ENCODE results near the gene CAMKMT. TPM values are rescaled to one million over a fixed set of nuclear protein-coding genes. Genes with fewer than 3 reads are reported as not detected.

The CAMKMT gene
- total and polyA plus RNA-seq, 8 donors = 8.3 to 17.5 (median 11.5) TPM

DNA sequence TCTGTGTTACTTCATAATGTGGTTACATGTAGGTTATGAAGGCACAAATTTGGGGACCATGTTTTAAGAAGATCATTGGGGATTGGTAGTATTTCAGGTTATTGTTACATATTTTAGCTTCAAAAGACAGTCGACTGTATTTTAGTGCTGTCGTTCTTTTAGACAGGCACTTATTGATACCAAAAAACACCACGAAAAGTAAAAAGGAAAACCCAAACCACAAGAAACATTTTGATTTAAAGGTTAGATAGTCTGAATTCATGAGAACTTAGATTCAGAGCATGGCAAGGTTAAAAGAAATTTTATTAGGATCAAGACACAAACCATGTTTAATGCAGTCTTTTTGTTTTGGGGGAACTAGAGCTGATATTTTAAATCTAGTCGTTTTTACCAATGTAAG is 209.0 kb downstream of the CAMKMT start:
- Histone ChIP-seq H3K4me3 (no peak overlapping the region), H3K4me1 (no peaks in the 10 kb centered on the region), H3K27ac (no peak overlapping the region), H3K36me3 (no peaks in the 10 kb centered on the region), H3K27me3 (no peaks in the 10 kb centered on the region), H3K9me3 (no peaks in the 10 kb centered on the region)
- intact Hi-C loops (cut with DNase I) = no loop called here
- ATAC-seq (no peak), DNase-seq (no peak)
- TF ChIP-seq, protein P1, sequence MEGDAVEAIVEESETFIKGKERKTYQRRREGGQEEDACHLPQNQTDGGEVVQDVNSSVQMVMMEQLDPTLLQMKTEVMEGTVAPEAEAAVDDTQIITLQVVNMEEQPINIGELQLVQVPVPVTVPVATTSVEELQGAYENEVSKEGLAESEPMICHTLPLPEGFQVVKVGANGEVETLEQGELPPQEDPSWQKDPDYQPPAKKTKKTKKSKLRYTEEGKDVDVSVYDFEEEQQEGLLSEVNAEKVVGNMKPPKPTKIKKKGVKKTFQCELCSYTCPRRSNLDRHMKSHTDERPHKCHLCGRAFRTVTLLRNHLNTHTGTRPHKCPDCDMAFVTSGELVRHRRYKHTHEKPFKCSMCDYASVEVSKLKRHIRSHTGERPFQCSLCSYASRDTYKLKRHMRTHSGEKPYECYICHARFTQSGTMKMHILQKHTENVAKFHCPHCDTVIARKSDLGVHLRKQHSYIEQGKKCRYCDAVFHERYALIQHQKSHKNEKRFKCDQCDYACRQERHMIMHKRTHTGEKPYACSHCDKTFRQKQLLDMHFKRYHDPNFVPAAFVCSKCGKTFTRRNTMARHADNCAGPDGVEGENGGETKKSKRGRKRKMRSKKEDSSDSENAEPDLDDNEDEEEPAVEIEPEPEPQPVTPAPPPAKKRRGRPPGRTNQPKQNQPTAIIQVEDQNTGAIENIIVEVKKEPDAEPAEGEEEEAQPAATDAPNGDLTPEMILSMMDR (IDR thresholded peaks at IDR 0.05) = no peak

DNA sequence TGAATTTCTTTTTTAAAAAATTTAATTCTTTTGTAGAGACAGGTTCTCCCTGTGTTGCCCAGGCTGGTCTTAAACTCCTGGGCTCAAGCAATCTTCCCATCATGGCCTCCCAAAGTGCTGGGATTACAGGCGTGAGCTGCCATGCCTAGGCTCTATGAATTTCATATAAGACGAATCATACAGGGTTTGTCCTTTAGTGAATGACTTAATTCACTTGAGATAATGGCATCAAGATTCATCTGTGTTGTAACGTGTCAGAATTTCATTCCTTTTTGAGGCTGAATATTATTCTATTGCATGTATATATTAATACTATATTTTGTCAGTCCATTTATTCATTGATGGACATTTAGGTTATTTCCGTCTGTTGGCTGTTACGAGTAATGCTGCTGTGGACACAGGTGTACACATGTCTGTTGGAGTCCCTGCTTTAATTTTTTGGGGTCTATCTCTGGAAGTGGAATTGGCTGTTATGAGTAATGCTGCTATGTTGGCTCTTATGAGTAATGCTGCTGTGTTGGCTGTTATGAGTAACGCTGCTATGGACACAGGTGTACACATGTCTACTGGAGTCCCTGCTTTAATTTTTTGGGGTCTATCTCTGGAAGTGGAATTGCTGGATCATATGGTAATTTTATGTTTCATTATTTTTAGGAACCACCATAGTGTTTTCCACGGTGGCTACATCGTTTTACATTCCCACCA is 210.6 kb downstream of the CAMKMT start:
- ATAC-seq = no peak
- intact Hi-C loops (cut with DNase I) = no loop called here
- DNase-seq = no peak
- Histone ChIP-seq H3K4me1 (no peaks in the 10 kb centered on the region), H3K36me3 (no peaks in the 10 kb centered on the region), H3K27me3 (no peaks in the 10 kb centered on the region), H3K9me3 (no peaks in the 10 kb centered on the region), H3K27ac (no peak overlapping the region), H3K4me3 (no peak overlapping the region)
- TF ChIP-seq, protein P1 (IDR thresholded peaks at IDR 0.05) = no peak

DNA sequence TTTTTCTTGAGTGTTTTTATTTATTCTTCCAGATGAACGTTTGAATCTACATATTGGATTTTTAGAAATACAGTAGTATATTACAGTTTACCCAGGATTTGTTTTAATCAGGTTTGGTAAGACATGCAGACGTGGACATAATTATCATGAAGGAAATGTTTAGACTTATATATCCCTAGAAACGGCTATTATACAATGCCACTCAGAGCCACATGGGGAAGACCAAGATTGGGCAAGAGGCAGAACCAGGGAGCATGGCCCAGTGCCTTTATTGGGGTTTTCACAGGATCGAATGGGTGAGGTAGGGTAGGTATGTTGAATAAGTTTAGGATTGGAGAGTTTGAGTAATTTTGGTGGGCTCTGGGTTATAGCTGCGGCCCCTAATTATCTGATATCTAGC is 212.2 kb downstream of the CAMKMT start:
- Histone ChIP-seq H3K9me3 (no peaks in the 10 kb centered on the region), H3K4me3 (no peak overlapping the region), H3K27me3 (no peaks in the 10 kb centered on the region), H3K36me3 (no peaks in the 10 kb centered on the region), H3K4me1 (peaks cover 0 to 12% of the 10 kb centered on the region in 2 donors), H3K27ac (no peak overlapping the region)
- DNase-seq (no peak), ATAC-seq (no peak)
- TF ChIP-seq, protein P1 (IDR thresholded peaks at IDR 0.05) = no peak
- intact Hi-C loops (cut with DNase I) = no loop called here

DNA sequence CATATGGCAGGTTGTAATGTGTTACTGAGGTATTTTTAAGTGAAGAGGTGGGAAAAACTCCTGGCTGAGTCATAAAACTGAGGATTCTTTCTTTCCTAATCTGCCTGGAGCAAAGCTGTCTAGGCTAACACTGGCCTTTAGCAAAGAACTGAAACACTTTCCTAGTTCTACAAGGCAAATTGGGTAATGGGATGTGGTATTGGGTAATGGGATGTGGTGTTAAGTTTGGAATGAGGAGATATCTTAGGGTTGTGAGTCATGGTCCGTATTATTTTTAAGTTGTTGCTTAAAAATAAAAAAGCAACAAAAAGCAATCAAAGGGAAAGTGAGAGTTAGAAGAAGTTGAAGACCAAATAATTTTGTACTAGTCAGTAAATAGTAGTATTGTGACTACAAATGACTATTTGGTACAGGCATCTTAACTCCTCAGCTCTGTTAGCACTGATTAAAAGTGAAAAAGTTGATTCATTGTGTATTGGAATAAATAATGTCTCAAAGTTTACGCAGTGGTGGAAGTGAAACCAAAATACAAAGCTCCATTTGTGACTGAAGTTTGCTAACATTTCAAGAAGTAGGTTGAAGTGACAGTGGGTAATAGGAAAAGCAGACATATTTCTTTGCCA is 216.8 kb downstream of the CAMKMT start:
- no peaks in the 10 kb centered on the region for H3K36me3 ChIP-seq
- intact Hi-C loops (cut with DNase I) = no loop called here
- ATAC-seq (peak; percentile 66), DNase-seq (peak in 1 of 4 donors; percentile 40)
- no peaks in the 10 kb centered on the region for H3K9me3 ChIP-seq
- no peaks in the 10 kb centered on the region for H3K27me3 ChIP-seq
- H3K4me3 ChIP-seq = no peak overlapping the region
- TF ChIP-seq, protein P1 (IDR thresholded peaks at IDR 0.05) = no peak
- H3K27ac ChIP-seq = peak overlapping the region in 1 of 2 donors; percentile 76
- H3K4me1 ChIP-seq = peaks cover 0 to 16% of the 10 kb centered on the region in 2 donors

DNA sequence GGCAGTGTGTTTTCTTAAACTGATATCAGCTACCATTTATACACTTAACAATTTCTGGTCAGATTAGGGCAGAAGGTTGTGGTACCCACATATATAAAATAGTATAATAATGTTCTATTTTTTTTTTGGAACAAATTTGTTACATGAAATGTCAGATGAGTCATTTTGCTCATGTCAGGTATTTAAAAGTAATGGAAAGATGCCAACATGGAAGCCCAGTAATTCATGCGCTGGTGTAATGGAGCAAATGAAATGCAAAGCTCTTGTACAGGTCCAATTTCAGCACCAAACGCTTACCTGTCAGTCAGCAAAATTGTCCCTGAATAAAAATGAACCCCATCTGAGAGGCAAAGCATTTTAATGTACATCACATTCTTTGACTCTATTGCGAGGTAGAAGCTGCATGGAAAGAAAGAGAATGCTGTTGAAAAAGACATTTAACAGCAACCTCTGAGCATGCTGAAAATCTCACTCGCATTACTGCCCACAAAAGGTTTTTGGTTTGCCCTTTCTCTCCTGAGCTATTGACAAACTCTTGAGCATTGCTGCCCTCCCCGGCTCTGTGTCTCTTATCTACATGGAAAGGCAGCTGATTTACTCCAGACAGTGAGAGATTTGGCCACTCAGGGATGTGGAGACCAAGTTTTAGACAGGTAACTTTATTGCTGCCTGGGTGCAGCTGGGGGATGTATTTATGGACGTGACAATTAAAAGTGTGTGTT is 217.5 kb downstream of the CAMKMT start:
- H3K27ac ChIP-seq = peak overlapping the region in 1 of 2 donors; percentile 76

More for the DNA sequence above, 217.5 kb downstream of the CAMKMT start:
- intact Hi-C loops (cut with DNase I) = no loop called here
- no peaks in the 10 kb centered on the region for H3K36me3 ChIP-seq
- TF ChIP-seq, protein P1 (IDR thresholded peaks at IDR 0.05) = no peak
- H3K9me3 ChIP-seq = no peaks in the 10 kb centered on the region
- peaks cover 0 to 16% of the 10 kb centered on the region in 2 donors for H3K4me1 ChIP-seq
- H3K27me3 ChIP-seq = no peaks in the 10 kb centered on the region
- H3K4me3 ChIP-seq = no peak overlapping the region
- ATAC-seq = no peak
- DNase-seq = no peak
